Fibroblast of skin of abdomen (primary cell): ENCODE results near the gene MNAT1.
"Not testable (repeated sequence)": the region's sequence is repeated elsewhere in the genome, so short reads cannot be mapped to it uniquely, and the experiment has no call there.

Source experiments
- DNase-seq: peaks from one replicate; pipeline ENCODE4 v3.0.0-alpha.2; 2013

Gene MNAT1

DNA sequence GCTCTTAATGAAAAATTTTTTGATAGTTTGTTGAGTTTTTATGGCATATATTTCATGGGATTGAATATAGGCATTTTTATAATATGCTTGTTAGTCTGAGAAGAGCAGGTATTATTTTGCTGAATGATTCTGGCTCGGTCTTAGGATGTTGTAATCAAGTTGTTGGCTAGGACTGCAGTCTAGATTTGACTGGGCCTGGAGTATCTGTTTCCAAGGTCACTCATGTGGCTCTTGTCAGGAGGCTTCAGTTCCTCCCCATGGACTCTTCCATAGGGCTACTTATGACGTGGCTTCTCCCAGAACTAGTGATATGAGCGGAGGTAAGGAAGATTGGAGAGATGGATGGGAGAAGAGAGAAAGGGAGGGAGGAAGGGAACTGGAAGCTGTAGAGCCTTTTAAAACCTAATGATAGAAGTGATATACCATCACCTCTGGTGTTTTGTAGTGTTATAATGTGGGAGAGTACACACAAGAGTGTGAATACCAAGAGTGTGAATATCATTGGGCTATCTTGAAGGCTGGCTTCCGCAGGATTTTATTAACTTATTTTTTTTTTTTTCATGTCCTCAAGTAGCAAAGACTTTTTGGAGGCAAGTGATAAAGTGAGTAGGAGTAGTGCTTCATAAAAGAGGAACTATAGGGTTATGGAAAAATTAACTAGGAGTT, 4.4 kb downstream of the MNAT1 start:
- DNase-seq, result no peak

GRCh38 chr14:60744566-60744965, 10.0 kb downstream of the MNAT1 start:
- DNase-seq, result no peak

- peak; percentile 84 for DNase-seq
Observed at GRCh38 chr14:60753264-60754119, 18.9 kb downstream of the MNAT1 start.

- peak; percentile 27 for DNase-seq
Observed at GRCh38 chr14:60756847-60757246, 22.3 kb downstream of the MNAT1 start.

GRCh38 chr14:60757567-60758002, 23.0 kb downstream of the MNAT1 start:
- DNase-seq, result peak; percentile 82

GRCh38 chr14:60758885-60759284, 24.3 kb downstream of the MNAT1 start:
- DNase-seq, result no peak

DNA sequence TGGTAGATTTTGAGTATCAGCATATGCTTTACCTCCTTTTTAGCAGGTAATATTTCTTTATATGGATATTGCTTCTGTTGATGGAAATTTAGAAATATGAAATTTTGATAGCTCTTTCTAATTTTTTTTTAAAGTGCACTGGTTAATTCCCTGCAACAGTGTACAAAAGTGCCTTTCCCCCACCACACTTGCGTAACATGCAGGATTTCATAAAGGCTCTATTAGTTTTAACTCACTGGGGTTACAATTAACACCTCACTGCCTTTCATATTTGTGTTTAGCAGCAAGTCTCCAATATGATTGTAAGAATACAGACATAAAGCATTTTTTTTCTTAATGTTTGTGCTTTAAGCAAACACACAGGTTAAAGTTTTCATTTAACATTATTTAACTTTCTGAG, 25.6 kb downstream of the MNAT1 start:
- DNase-seq, result no peak

- no peak for DNase-seq
Observed at GRCh38 chr14:60760644-60761364, 26.2 kb downstream of the MNAT1 start.

DNA sequence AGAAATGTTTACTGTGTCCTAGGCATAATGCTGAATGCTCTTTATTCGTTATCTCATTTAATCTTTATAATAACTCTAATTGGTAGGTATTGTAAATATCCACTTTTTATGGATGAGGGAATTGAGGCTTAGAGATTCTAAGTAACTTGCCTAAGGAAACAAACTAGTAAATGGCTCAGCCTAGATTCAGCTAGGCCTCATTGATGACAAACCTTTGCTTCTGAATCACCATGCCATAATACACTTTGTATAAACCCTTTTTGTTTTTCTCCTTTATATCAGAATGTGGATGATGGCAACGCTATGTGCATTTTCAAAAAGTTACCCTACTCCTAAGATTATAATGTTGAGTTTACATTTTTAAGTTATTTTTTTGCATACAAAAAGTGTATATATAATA, 34.0 kb downstream of the MNAT1 start:
- DNase-seq, result no peak

DNA sequence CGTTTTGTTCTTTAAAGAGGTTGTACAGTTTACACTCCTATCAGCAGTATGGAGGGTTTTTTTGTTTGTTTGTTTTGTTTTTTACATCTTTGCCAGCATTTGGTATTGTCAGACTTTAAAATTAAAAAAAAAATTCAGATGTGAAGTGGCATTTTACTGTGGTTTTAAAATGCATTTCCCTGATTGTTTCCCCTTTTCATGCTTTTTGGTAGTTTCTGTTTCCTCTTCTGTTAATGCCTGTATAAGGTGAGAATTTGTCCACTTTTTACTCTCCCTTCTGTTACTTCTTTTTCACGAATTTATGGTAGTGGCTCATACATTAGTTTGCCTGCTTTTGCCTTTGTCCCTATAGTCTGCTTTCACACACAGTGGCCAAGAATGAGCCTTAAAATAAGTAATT, 36.6 kb downstream of the MNAT1 start:
- no peak for DNase-seq

- no peak for DNase-seq
Observed at GRCh38 chr14:60773558-60773957, 39.0 kb downstream of the MNAT1 start.

GRCh38 chr14:60775296-60775695, 40.7 kb downstream of the MNAT1 start:
- peak; percentile 82 for DNase-seq

GRCh38 chr14:60777856-60778578, 43.5 kb downstream of the MNAT1 start:
- peak; percentile 91 for DNase-seq

DNA sequence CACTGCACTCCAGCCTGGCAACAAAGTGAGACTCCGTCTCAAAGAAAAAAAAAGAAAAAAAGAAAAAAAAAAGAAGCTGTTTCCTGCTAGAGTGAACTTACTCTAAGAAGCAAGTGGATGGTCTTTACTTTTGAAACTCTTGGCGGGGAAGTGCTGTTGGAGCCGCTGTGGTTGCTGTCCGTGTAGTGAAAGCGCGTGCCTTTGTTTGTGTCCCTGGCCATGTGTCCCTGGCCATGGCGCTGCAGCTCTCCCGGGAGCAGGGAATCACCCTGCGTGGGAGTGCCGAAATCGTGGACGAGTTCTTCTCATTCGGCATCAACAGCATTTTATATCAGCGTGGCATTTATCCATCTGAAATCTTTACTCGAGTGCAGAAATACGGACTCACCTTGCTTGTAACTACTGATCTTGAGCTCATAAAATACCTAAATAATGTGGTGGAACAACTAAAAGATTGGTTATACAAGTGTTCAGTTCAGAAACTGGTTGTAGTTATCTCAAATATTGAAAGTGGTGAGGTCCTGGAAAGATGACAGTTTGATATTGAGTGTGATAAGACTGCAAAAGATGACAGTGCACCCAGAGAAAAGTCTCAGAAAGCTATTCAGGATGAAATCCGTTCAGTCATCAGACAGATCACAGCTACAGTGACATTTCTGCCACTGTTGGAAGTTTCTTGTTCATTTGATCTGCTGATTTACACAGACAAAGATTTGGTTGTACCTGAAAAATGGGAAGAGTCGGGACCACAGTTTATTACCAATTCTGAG, 45.4 kb downstream of the MNAT1 start:
- not testable (repeated sequence) for DNase-seq

DNA sequence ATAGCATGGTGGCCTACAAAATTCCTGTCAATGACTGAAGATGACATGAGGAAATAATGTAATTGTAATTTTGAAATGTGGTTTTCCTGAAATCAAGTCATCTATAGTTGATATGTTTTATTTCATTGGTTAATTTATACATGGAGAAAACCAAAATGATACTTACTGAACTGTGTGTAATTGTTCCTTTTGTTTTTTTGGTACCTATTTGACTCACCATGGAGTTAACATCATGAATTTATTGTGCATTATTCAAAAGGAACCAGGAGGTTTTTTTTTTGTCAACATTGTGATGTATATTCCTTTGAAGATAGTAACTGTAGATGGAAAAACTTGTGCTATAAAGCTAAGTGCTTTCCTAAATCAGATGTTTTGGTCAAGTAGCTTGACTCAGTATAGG, 46.0 kb downstream of the MNAT1 start:
- not testable (repeated sequence) for DNase-seq

- DNase-seq, result no peak
Observed at GRCh38 chr14:60786905-60787304, 52.3 kb downstream of the MNAT1 start.

DNA sequence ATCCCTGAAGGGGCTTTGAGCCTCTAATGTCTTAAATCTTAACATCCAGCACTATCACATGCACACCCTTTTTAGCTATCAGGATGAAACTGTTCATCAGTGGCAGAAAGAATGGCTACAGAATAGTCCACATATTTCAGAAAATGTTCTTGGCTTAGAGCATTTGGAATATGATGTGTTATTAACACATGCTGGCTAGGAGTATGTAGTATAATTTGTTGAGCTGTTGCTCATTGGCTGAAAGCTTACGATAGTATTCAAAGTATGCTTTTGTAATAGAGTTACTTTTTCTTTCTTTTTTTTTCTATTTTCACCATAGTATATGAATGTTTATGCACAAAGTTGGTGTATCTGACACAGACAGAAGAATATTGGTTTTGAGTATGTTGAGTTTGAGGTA, 55.1 kb downstream of the MNAT1 start:
- DNase-seq, result peak; percentile 5

DNA sequence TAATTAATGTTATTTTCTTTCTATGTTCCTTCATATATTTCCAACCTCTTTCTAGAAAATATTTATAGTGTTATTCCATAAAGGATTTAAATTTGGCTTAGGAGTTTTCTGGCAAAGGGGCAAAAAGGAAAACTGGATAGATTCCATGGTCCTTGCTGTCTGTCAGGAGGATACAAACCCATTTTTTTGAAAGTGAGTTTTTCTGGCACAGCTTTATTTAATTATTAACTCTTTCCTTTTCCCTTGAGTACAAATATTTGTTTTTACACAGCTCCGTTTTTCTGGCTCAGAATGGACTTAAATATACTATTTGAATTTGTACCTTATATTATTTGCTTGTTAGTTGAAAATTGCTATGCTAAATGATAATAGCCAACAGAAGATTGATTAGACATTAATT, 56.3 kb downstream of the MNAT1 start:
- no peak for DNase-seq

DNA sequence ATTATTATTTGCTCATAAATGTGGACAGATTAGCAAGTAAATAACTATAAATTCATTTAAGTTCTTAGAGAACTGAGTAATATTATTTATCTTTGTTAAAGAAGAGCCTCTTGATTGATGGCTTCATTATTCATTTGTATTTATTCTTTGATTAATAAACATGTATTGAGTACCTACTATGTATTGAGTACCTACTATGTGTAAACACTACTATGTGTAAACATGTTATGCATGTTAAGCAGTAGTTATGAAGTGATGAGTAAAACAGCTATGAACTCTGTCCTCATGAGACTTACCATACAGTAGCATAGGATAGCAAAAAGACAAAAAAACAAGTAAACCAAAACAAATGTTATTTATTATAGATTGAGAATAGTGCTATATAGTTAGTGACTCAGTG, 61.9 kb downstream of the MNAT1 start:
- DNase-seq, result no peak

- no peak for DNase-seq
Observed at GRCh38 chr14:60800409-60800808, 65.8 kb downstream of the MNAT1 start.

DNA sequence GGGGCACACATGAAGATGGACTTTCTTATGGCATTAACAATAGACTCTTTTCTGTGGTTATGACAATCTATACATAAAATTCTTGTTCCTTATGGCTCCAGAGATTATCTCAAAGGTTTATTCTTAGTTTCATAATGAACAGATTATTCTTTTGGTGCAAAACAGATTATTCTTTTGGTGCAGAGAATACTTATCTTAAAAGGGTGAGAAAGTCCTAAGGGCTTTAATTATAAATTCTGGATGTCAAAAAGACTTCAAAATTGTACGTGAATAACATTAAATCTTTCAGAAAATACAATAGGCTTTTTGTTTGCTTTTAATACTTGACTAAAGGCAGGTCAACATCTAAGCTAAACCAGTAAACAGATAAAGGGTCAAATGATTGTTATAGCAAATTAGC, 69.3 kb downstream of the MNAT1 start:
- no peak for DNase-seq
